ENCODE results near the gene BMP8B. TPM values are rescaled to one million over a fixed set of nuclear protein-coding genes. Genes with fewer than 3 reads are reported as not detected.
"Not testable (repeated sequence)": the region's sequence is repeated elsewhere in the genome, so short reads cannot be mapped to it uniquely, and the experiment has no call there.

BMP8B gene
- total RNA-seq, 2 experiments from 2014 or later, result 0.67 to 0.68 TPM

DNA sequence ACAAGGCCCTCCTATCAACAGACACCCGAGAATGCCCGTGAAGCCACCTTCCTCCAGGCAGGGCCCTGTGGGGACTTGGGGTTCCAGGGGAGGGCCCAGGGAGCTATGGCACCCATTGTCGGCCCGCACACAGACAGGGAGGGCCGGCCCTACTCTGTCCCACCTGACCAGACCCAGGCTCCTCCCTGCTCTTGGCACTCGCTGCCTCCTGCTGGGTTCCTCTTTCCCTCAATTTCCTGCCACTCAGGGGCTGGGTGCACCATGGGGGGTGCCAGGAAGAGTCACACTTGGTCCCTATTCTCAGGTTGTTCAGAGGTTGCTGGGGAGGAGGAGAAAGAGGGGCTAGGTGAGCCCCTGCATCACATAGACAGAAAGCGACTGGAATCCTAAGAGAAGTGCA is 9.5 kb downstream of the BMP8B start:
- ATAC-seq (ENCODE audit: low read depth), result no peak
- Mint-ChIP-seq H3K4me3 (no peak overlapping the region), H3K9me3 (no peaks in the 10 kb centered on the region), H3K36me3 (no peaks in the 10 kb centered on the region), H3K27me3 (peaks cover 4% of the 10 kb centered on the region), H3K4me1 (peaks cover 2% of the 10 kb centered on the region), H3K27ac (no peak overlapping the region)
- POLR2A ChIA-PET, result no interaction called here
- DNase-seq, result no peak

DNA sequence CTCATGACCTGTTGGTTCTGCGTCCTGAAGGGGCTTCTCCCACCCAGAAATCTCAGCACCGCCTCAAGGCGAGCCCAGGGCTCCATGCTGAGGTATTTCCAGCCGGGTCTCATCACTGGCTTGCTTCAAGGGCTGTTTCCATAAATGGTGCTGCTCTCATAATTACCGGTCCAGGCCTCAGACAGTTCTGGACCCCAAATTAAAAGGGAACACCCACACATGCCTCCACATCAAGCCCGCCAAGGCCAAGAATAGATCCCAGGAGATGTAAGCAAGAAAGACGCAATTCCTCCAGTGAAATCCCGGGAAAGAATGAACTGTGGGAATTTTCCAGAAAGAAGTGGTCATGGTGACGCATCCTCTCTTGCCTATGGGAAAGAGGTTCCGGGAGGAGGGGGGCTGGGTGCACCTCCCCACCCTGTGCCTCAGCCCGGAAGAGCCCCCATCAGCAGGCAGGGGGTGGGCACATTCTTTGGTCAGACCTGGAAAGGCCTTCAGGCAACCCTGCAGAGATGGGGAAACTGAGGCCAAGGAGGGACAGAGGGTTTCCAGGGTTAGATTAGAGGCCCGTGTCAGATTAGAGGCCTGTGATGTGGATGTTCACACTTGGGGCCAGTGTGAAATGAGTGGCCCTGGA is 10.1 kb downstream of the BMP8B start:
- ATAC-seq (ENCODE audit: low read depth); H3K9me3 Mint-ChIP-seq; DNase-seq; H3K27me3 Mint-ChIP-seq; H3K4me1 Mint-ChIP-seq; H3K36me3 Mint-ChIP-seq; H3K27ac Mint-ChIP-seq; H3K4me3 Mint-ChIP-seq; POLR2A ChIA-PET: not testable (repeated sequence)

DNA sequence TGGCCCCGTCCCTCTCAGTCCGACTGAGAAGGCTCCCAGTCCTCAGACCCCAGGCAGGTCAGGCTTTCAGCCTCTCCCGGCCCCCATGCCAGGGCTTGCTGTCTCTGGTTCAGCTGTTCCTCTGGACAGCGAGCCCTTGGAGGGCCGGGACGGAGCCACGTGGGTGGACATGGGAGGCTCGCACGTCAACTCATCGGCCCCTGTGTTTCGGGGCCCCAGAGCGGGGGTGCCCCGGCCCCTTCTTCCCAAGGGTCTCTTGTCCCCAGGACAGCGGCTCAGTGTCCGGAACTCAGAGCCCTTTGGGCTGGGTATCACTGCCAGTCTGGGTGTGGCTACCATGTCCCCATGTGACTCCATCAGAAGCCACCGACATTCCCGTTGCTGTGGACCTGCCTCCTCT is 10.8 kb downstream of the BMP8B start:
- H3K9me3 Mint-ChIP-seq; H3K4me1 Mint-ChIP-seq; H3K27me3 Mint-ChIP-seq; H3K27ac Mint-ChIP-seq; DNase-seq; H3K36me3 Mint-ChIP-seq; H3K4me3 Mint-ChIP-seq; ATAC-seq (ENCODE audit: low read depth); POLR2A ChIA-PET: not testable (repeated sequence)

DNA sequence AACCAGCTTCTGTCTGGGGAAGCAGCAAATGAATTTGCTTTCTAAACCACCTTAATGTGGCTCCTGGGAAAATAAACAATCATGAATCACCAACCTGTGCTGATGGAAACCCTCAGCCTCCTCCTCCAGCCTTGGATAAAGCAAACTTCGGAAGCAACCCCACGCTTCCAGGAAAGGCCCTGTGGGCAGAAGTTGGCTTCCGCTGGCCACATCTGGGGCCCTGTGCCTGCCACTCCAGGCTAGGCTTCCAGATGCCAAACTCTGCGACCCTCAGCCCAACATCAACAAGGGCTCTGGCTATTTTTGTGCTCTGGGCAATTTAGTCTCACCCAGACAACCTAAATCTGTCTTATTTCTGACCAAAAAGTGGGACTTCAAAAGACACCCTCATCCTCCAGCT is 11.4 kb downstream of the BMP8B start:
- Mint-ChIP-seq H3K9me3 (no peaks in the 10 kb centered on the region), H3K36me3 (no peaks in the 10 kb centered on the region), H3K4me3 (no peak overlapping the region), H3K27me3 (peaks cover 4% of the 10 kb centered on the region), H3K27ac (no peak overlapping the region), H3K4me1 (peaks cover 2% of the 10 kb centered on the region)
- ATAC-seq (ENCODE audit: low read depth) (no peak), DNase-seq (no peak)
- POLR2A ChIA-PET, result no interaction called here

DNA sequence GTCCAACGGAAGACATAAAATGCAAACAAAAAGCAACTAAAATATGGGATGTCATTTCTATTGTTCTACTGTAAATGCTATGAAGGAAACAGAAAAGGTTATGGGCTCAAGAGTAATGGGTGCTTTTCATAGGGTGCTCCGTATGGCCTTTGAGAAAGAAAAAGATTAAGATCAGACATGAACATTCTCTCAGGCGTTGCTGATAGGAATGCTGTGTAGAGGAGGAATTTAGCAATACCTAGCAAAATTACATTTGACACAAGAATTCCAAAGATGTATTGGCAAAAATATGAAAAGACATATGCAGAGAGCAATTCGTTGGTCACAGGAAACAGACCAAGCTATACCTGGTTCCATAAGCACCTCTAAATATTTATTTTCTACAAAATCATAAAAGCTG is 11.8 kb downstream of the BMP8B start:
- ATAC-seq (ENCODE audit: low read depth) (no peak), DNase-seq (no peak)
- Mint-ChIP-seq H3K27ac (no peak overlapping the region), H3K4me3 (no peak overlapping the region), H3K27me3 (peaks cover 4% of the 10 kb centered on the region), H3K36me3 (no peaks in the 10 kb centered on the region), H3K9me3 (no peaks in the 10 kb centered on the region), H3K4me1 (peaks cover 2% of the 10 kb centered on the region)
- POLR2A ChIA-PET, result no interaction called here

DNA sequence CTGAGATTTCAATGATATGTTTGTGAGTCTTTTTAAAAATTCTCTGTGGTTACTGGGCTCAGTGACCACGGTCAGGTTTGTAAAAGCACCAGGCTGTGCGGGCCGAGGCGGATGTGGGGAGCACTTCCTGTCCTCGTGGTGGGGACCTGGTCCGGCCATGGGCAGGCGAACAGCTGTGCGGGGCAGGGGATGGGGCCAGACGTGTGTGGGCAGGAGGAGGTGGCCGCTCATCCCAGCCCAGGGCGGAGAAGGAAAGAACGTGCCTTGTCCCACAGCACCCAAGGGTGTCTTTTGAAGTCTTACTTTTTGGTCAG is 12.3 kb downstream of the BMP8B start:
- no peak overlapping the region for H3K27ac Mint-ChIP-seq
- DNase-seq (no peak), ATAC-seq (ENCODE audit: low read depth) (no peak)
- no peaks in the 10 kb centered on the region for H3K36me3 Mint-ChIP-seq
- H3K9me3 Mint-ChIP-seq, result no peaks in the 10 kb centered on the region
- POLR2A ChIA-PET, result no interaction called here
- H3K27me3 Mint-ChIP-seq, result peaks cover 1% of the 10 kb centered on the region
- H3K4me1 Mint-ChIP-seq, result peaks cover 2% of the 10 kb centered on the region
- H3K4me3 Mint-ChIP-seq, result no peak overlapping the region

DNA sequence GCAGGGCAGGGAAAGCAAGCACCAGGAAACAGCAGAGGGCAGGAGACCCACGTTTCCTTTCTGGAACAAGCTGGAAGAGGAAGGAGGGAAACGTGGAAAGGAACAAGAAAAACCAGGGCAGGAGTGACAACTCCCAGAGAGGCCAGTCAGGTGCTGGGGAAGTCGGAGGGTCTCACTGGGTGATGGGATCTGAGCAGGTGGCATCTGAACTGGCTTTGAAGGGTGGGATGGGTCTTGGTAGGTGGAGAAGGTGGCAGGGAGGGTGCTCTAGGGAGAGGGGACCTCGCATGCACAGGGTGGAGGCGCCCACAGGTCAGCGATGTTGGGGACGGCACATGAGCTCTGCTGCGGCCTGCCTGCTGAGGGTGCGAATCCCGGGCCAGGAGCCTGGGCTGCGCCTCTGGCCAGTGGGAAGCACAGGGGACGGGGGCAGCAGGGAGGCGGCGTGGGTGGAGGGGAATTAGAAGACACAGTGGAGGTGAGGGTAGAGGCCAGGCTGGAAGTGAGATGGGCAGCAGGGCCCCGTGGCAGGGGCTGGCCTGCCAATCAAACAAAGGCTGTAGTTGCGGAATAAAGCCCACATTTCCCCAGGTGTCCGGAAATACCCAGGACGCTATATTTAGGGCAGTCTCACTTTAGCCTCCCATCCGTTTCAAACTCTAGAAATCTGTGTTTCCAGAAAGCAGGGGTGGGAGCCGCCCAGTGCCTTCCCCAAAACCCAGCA is 12.8 kb downstream of the BMP8B start:
- H3K27me3 Mint-ChIP-seq; POLR2A ChIA-PET; DNase-seq; H3K9me3 Mint-ChIP-seq; H3K36me3 Mint-ChIP-seq; ATAC-seq (ENCODE audit: low read depth); H3K4me3 Mint-ChIP-seq; H3K27ac Mint-ChIP-seq; H3K4me1 Mint-ChIP-seq: not testable (repeated sequence)

DNA sequence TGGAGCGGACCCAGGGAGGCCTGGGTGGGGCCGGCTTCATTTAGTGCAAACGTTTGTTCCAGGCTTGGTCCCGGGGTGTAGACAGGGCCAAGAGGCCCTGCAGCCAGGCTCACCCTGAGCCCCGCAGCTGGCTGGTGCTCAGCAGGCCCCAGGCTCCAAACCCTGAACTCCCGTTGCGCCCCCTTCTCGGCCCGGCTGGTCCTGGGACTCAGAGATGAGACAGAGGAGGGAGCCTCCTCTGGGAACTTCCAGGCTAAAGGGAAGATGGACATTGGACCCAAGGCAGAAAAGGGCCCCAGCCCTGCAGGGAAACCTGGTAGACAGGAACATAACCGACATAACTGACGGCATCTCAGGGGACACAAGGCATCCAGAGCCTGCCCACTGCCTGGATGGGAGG is 13.5 kb downstream of the BMP8B start:
- H3K27me3 Mint-ChIP-seq; POLR2A ChIA-PET; H3K9me3 Mint-ChIP-seq; H3K27ac Mint-ChIP-seq; H3K4me3 Mint-ChIP-seq; H3K4me1 Mint-ChIP-seq; ATAC-seq (ENCODE audit: low read depth); DNase-seq; H3K36me3 Mint-ChIP-seq: not testable (repeated sequence)

DNA sequence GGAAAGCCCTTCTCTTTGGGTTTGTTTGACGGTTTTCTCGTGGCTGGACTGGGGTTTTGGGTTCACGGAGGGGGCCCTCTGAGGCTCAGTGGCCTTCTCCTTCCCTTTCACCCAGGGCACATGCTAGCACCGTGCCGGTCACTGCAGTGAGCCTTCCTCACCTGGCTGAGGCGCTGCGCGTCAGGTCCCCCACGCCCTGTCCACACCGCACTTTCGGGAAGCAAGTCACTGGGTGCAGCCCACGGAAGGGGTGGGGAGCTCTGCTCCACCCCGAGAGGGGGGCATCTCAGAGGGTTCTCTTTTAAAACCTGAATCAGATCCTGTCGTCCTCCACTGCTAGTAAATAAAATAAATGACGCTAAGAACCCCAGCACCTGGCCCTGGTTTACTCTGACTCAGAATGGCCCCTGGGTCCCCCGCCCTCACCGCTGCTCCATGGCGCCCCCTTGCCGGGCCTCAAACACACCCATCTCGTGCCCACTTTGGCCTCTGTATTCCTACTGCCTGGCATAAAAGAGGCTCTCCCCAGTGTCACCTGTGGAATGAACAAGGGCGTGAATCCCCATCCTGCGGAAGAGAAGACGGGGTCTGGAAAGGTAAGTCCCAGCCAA is 15.2 kb downstream of the BMP8B start:
- H3K9me3 Mint-ChIP-seq, H3K4me3 Mint-ChIP-seq, H3K36me3 Mint-ChIP-seq, H3K27ac Mint-ChIP-seq, H3K27me3 Mint-ChIP-seq, H3K4me1 Mint-ChIP-seq, POLR2A ChIA-PET, DNase-seq: not testable (repeated sequence)
- ATAC-seq (ENCODE audit: low read depth), result peak; percentile 42

DNA sequence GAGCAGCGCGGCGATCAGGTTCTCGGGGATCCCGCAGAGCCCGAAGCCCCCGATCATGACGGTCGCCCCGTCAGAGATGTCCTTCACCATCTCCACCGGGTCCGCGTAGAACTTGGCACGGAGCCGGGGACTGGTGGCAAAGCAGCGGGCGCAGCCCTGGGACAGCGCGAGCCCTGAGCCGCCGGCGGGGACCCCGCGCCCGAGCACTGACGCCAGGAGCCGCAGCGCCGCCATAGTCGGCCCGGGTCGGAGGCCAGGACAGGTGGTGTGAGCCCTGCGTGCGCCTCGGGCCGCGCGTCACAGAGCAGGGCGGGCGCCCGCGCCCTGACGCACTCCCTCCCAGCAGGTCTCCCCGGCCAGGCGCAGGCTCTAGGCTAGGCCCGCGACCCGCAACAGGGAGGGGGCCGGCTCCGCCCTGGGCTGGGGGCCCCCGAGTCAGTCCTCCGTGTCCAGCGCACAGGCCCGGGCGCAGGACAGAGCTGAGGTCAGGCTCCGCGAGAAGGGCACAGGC is 17.6 kb downstream of the BMP8B start, which contains the start of gene OXCT2:
OXCT2 (minus strand) TSS at position 327 of the 511 bp plus-strand sequence; CDS start at position 234, 93 bp downstream.
- DNase-seq, H3K27ac Mint-ChIP-seq, H3K9me3 Mint-ChIP-seq: not testable (repeated sequence)

DNA sequence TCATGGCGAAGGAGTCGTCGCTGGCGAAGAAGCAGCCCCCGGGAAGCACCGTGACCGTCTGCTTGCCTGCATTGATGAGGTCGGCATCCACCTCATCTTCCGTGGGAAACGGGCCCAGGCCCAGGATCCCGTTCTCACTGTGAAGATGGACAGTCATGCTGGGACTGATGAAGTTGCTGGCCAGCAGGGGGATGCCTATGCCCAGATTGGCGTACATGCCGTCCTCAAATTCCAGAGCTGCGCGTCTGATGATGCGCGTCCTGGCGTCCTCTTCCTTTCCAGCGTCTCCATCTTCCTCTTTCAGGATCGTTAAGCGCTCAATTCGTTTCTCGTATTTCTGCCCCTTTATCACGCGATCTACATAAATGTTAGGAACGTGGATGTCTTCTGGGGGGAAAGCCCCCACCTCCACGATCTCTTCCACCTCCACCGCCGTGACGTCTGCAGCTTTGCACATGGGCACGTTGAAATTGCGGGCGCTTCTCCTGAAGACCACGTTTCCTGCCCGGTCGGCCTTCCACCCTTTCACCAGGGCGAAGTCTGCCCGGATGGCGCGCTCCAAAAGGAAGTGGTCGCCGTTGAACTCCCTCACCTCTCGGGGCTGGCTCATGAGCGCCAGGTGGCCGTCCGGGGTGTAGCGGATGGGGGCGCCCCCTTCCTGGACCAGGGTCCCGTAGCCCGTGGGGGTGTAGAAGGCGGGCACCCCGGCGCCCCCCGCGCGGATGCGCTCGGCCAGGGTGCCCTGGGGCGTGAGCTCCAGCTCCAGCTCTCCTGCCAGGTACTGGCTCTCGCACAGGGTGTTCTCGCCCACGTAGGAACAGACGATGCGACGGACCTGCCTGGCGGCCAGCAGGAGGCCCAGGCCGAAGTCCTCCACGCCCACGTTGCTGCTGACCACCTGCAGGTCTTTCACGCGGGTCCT is 18.3 kb downstream of the BMP8B start:
- peak; percentile 54 for ATAC-seq (ENCODE audit: low read depth)
- H3K4me1 Mint-ChIP-seq, H3K36me3 Mint-ChIP-seq, H3K27ac Mint-ChIP-seq, POLR2A ChIA-PET, H3K9me3 Mint-ChIP-seq, H3K27me3 Mint-ChIP-seq, DNase-seq: not testable (repeated sequence)
- H3K4me3 Mint-ChIP-seq, result peak overlapping the region; percentile 75

More for the DNA sequence above, 17.6 kb downstream of the BMP8B start, which contains the start of gene OXCT2:
- peak within 1 kb of the TSS; percentile 75 for H3K4me3 Mint-ChIP-seq
- H3K4me1 Mint-ChIP-seq, H3K36me3 Mint-ChIP-seq, H3K27me3 Mint-ChIP-seq, POLR2A ChIA-PET: not testable (repeated sequence)
- ATAC-seq (ENCODE audit: low read depth), result peak; percentile 40

DNA sequence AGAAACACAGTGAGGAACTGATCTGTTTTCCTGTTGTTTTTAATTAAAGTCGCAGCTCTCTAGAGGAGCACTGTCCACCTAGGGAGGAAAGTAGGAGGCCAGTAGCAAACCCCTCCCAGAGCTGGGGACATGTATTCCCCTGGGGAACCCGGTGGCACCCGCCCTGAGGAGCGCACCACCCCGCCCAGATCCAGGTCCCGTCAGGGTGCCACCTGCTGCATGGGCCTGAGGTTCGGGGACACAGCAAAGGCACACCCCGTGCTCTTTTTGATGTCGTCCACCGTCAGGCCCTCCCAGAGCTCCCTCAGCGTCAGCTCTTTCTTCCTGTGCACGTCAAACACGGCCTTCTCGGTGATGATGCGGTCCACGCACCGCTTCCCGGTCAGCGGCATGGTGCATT is 19.2 kb downstream of the BMP8B start:
- H3K27ac Mint-ChIP-seq; H3K9me3 Mint-ChIP-seq; H3K27me3 Mint-ChIP-seq; ATAC-seq (ENCODE audit: low read depth); POLR2A ChIA-PET; H3K4me3 Mint-ChIP-seq; DNase-seq; H3K36me3 Mint-ChIP-seq; H3K4me1 Mint-ChIP-seq: not testable (repeated sequence)

DNA sequence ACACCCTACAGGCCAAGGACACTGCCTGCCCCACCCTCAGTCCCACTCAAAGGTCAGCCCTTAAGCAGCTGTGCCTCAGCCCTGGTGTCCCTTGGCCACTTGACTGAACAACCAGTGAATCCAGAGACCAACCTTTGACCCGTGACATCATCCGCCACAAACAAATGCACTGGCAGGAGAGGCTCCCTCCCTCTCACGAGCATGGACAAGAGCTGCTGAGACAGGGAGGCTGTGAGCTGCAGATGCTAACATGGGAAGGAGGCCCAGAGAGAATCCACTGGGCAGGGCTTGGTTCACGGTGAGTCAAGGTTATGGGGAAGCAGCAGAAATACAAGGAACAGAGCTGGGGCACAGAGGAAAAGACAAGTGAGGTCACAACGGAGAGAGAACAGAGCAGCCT is 22.2 kb downstream of the BMP8B start:
- ATAC-seq (ENCODE audit: low read depth); H3K4me1 Mint-ChIP-seq; H3K36me3 Mint-ChIP-seq; H3K4me3 Mint-ChIP-seq; DNase-seq; POLR2A ChIA-PET; H3K27ac Mint-ChIP-seq; H3K27me3 Mint-ChIP-seq; H3K9me3 Mint-ChIP-seq: not testable (repeated sequence)
